Upper lobe of left lung (tissue), 4 donors: Measurements from ENCODE around the gene COL20A1.

Source experiments
- CTCF ChIP-seq, 6 experiments: fragments of 450-650 bp in 4 of 6; fragments of 200-600 bp in 2 of 6; sonication (generic) in 2 of 6; IDR thresholded peaks; one replicate each; pipeline ENCODE4 v1.5.1; 2016 to 2019; ENCODE audit warnings: antibody characterized with exemption in 6 of 6
- POLR2A ChIP-seq, 4 donors: fragments of 450-650 bp; IDR thresholded peaks; one replicate each; pipeline ENCODE4 v1.5.1; 2016 to 2017; ENCODE audit warnings: antibody characterized with exemption in 4 of 4, mild to moderate bottlenecking in 2 of 4
- POLR2AphosphoS5 ChIP-seq, 2 donors: sonication (generic); formaldehyde crosslinking; IDR thresholded peaks; one replicate each; pipeline ENCODE4 v1.5.1; 2017; ENCODE audit warnings: antibody characterized with exemption in 2 of 2

GRCh38 chr20:63366390-63367365, 73.7 kb downstream of the COL20A1 start:
- TF ChIP-seq CTCF (IDR thresholded peaks at IDR 0.05) (no peak), POLR2A (IDR thresholded peaks at IDR 0.05) (no peak), POLR2AphosphoS5 (IDR thresholded peaks at IDR 0.05) (no peak)
